Ureter (tissue), 1 donor: Measurements from ENCODE around the gene C1orf232. TPM values are rescaled to one million over a fixed set of nuclear protein-coding genes. Genes with fewer than 3 reads are reported as not detected.
A peak's percentile ranks its signal among the peaks of the same experiment; 100 is the strongest.

Source experiments
- DNase-seq: peaks from one replicate; pipeline ENCODE4 v3.0.0-alpha.2; 2020; ENCODE audit warnings: low spot score
- total RNA-seq: library from RNA; stranded (reverse); gene quantifications from one replicate; pipeline ENCODE4 v1.2.4, GENCODE V29; 2023
- donor health status: DM: yes; HTN: yes; CAD: no.

Gene C1orf232
- total RNA-seq, 1 donor from 2014 or later = not detected

DNA sequence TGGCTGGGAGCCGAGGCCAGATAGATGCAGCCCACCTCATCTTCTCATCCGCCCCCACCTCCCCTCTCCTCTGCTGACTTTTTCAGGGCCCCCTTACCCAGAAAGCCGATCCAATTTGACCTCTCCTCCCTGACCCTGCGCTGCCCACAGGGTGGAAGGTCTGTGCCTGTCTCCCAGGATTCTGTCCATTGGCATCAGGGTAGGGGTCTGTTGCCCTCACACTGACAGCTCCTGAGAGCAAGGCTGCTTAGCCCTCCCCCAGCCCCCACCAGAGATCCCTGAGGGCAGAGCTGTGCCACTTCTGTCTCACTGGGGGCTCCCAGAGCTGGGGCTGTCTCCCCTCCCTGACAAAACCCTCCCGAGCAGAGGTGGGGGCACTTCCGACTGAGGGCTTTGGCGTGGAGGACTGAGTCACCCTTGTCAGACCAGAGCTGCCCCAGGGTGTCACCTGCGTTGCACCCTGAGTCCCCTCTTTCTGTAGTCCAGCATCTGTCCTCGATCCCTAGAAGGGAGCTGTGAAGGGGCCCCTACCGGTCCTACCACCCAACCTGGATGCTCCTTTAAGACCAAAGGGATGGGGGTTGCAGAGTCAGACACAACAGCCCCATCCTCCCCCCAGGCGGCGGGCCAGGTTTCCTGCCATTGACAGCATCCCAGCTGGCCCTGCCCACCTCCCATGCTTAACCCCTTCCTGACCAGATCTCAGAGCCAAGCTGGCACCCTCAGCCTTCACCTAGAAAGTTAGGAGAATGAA is 12.3 kb downstream of the C1orf232 start:
- no peak for DNase-seq

- DNase-seq = no peak
Observed at GRCh38 chr1:26155370-26156284, 13.1 kb downstream of the C1orf232 start.

DNA sequence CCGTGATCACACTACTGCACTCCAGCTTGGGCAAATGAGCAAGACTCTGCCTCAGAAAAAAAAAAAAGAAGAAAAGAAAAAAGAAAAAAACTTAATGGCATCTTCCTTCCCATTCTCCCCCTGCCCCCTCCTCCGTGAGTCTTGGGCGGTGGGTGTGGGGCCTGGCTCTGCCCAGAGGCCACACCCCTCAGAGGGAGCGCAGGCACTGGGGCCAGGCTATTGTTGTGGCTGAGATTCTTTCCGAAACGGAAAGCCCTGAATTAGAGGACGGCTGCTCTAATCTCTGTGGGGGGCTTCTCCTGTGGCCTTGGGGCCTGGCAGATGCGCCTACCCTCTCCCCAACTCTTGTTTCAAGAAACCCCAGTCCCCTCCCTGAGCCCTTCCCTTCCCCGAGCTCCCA is 14.0 kb downstream of the C1orf232 start:
- no peak for DNase-seq

DNA sequence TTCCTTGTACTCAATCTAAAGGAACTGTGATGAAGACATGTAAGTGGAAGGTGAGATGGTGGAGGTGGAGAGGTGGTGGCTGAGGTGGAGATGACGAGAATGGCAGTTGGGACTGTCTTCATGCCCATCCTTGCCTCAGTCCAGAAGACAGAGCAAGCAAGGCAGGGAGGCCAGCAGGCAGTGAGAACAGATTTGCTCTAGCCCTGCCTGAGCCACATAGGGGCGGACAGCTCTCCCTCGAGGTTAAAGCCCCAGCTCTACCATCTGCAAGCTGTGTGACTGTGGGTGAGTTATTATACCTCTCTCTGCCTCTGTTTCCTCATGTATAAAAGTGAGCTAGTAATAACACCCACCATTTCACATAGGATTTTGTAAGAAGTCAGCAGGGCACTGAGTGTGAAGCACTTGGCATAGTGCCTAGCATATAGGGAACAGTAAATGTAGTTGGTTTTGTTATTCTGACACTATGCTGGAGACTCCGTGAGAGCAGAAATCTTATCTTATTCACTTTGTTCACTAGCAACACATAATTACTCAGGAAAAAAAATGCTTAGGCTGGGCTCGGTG is 14.7 kb downstream of the C1orf232 start:
- no peak for DNase-seq

DNA sequence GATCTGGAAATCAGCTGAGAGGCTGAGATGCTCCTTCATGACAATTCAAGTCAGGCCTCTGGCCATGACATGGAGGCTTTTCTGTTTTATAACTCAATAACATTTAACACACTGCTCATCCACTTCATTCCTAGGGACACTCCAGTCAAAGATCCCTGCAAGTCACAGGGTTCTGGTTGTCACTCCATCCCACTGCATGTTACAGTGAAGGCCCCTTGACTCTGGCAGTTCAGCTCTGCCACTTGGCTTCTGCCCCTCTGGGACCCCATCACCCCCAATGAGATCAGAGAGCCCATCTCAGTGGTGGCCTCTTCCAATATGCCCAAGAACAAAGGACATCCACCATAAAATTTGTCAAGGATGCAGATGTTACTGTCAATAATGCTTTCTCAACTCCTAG is 19.9 kb downstream of the C1orf232 start:
- DNase-seq = no peak

GRCh38 chr1:26145960-26146294 is 22.8 kb downstream of the C1orf232 start:
- DNase-seq = no peak

DNA sequence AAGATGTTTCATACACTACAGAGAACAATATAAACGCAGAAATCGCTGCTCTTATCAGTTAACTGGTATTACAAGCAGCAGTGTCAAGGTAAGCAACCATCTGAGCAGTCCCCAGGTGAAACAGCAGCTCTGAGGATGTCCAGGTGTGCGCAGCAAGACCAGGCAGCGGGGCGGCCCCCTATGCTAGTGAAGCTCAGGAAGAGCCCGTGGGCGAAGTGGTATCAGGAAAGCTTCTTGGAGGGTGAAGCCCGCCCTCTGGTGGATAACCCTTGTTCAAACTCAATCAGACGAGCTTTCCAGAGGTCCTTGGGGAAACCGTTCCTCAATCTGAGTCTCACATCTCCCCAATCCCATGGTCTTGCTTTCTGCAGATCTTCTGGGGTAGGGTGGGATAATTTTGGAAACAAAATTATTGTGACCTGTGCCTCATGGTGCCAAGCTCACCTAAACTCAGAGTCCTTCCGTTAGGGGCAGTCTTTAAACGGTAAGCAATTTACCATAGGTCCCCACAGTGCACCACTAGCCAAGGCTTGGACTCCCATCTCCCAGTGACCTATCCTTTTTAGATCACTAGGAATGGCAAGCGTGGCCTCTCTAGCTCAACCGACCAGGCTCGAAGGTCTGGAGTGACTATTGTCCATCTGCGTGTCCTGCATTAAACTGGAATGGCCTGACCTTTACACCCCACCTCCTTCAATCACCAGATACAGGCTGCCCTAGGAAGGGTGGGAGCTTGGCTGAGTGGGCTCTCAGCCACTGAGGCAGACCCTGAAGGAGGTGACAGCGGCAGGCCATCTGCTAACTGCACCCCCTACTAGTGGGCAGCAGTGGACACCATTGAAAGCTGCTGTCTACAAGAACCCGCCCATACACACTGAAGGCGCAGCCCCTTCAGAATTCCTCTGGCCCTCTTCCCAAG is 23.5 kb downstream of the C1orf232 start:
- DNase-seq = peak; percentile 82

DNA sequence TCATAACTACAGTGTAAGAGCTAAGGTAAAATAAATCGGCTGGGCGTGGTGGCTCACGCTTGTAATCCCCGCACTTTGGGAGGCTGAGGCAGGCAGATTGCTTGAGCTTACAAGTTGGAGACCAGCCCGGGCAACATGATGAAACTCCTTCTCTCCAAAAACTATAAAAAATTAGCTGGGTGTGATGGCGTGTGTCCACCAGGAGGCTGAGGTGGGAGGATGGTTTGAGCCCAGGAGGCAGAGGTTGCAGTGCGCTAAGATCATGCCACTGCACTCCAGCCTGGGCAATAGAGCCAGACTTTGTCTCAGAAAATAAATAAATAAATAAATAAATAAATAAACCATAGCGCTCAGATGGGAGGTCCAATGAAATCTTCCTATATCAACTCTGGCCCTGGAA is 26.6 kb downstream of the C1orf232 start:
- DNase-seq = peak; percentile 26

- DNase-seq = no peak
Observed at GRCh38 chr1:26138974-26139558, 29.7 kb downstream of the C1orf232 start.

DNA sequence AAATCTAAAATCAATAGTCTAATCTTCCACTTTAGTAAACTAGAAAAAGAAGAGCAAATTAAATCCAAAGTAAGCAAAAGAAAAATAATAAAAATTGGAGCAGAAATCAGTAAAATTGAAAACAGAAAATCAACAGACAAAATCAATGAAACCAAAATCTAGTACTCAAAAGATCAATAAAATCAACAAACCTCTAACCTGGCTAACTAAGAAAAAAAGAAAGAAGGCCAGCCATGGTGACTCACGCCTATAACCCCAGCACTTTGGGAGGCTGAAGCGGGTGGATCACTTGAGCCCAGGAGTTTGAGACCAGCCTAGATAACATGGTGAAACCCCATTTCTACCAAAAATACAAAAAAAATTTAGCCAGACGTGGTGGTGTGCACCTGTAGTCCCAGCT is 34.3 kb downstream of the C1orf232 start:
- DNase-seq = peak; percentile 3

DNA sequence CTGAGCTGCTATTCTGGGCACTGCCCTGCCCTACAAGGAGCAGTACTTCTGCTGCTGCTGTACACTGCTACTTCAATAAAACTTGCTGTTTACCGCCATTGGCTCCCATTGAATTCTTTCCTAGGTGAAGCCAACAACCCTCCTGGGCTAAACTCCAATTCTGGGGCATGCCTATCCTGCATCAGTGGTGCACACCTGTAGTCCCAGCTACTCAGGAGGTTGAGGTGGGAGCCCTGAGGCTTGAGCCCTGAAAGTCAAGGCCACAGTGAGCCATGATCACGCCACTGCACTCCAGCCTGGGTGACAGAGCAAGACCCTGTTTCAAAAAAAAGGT is 36.0 kb downstream of the C1orf232 start:
- DNase-seq = peak; percentile 20

DNA sequence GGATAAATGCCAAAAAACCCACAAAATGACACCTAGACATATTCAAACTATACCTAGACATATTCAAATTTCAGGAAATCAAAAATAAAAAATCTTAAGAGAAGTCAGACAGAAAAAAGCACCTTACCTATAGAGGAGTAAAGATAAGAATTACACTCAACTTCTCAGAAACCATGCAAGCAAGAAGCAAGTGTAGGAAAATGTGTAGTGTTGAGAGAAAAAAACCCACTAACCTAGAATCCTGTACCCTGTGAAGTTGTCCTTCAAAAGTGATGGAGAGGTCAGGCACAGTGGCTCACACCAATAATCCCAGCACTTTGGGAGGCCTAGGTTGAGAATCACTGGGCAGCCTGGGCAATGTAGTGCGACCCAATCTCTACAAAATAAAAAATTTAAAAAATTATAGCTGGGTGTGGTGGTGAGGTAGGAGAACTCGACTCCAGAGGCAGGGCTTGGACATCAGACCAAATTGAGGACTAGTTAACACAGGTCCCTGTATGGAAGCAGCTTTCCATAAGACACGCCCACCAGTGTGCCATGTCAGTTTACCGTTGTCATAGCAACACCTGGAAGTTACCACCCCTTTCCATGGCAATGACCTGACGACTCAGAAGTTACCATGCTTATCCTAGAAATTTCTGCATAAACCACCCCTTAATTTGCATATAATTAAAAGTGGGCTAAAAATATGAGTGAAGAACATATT is 36.5 kb downstream of the C1orf232 start:
- DNase-seq = peak; percentile 30

- DNase-seq = peak; percentile 6
Observed at GRCh38 chr1:26130695-26131094, 38.1 kb downstream of the C1orf232 start.

- peak; percentile 34 for DNase-seq
Observed at GRCh38 chr1:26129778-26130177, 39.0 kb downstream of the C1orf232 start.

DNA sequence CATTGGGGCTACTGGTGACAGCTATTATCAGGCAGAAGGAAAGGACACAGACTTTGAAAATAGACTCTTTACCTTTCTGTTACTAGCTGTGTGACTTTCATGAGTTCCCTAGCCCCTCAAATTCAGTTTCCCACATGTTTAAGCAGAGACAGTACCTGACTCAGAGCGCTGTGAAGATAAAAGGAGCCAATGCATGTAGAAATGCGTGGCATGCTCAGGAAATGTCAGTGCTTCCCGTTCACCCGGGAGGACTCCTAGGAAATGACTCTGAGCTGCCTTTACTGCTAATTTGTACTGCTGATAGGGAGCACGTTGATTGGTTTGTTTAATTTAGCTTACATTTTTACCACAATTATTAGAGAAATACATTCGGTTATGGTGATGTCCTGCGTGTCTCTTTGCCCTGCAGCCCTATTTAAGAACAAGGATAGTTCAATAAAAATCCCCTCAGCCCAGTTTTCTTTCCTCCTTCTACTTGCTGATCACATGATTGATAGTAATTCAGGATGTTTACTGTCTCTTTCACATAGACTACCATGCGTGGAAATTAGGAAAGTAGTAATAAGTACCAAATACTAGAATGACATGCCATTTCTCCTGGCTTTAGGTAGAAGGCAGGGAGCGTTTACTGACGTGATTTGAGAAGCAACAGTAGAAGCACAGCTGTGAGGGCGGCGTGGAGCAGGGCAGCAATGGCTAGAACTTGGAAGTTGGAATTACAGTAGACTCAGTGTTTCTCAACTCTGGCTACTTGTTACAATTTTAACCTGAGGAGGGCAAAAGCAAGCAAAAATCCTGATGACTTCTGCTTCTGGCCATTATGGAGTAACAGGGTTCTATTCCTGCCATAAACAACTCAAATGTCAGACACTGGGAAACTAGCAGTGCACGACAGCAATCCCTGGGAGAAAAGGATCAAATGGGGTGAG is 41.3 kb downstream of the C1orf232 start:
- DNase-seq = peak; percentile 40

DNA sequence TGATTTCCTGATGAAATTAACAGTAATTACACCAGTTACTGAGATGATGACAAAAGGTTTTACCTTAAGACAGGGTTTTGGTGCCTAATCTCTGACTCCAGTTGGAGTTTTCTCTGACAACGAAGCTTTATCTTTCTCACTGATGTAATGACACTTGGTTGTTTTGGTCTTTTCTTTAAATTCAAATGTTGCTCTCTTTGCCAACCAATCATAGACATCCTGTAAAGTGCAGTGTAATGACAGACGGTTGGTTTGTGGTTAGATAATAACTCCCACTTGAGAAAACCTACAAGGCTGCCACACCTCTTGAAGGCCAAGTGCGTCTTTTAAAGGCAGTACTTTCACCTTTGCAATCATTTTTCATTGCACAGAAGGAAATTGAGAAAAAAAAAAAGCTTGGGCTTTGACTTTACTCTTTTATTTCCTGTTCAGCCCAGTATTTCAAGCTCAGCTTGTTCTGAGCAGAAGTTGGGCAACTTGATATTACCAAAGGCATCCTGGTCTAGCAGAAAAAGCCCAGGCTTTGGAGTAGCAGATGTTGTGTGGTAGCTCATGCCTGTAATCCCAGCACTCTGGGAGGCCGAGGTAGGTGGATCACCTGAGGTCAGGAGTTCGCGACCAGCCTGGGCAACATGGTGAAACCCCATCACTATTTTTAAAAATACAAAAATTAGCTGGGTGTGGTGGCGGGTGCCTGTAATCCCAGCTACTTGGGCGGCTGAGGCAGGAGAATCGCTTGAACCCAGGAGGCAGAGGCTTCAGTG is 42.3 kb downstream of the C1orf232 start:
- DNase-seq = peak; percentile 65

DNA sequence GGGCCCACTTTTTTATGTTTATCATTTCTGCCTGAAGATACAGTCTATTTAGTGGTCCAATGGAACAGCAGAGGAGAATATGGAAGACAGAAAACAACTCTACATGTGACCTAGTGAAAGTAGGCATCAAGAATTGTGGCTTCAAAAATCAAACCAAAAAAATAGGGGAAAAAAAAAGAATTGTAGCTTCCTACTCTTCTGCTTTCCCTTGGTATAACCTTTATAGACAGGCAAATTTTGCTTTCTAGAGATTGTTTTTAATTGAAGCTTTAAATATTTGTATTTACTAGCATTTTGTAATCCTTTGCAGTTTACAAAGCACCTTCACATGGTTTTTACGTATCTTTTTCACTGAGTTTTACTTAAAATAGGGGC is 42.8 kb downstream of the C1orf232 start:
- no peak for DNase-seq

GRCh38 chr1:26125382-26125781 is 43.4 kb downstream of the C1orf232 start:
- DNase-seq = no peak
